GM12891 (cell line): ENCODE measurements around the gene MTMR8.

ENCODE experiments used
- PAX5 ChIP-seq: IDR thresholded peaks from 2 replicates; pipeline ENCODE4 v1.6.1; 2011; ENCODE audit warnings: low read length, moderate library complexity, mild to moderate bottlenecking; ENCODE audit not compliant: insufficient read depth, severe bottlenecking
- POLR2A ChIP-seq: IDR thresholded peaks from 2 replicates; pipeline ENCODE4 v1.6.1; 2011; ENCODE audit warnings: low read depth, low read length, control low read depth
- POLR2AphosphoS5 ChIP-seq: IDR thresholded peaks from 2 replicates; pipeline ENCODE4 v1.6.1; 2011; ENCODE audit warnings: low read depth, low read length, control low read depth
- TAF1 ChIP-seq: IDR thresholded peaks from 2 replicates; pipeline ENCODE4 v1.6.1; 2011; ENCODE audit warnings: low read depth, low read length, control low read depth

DNA sequence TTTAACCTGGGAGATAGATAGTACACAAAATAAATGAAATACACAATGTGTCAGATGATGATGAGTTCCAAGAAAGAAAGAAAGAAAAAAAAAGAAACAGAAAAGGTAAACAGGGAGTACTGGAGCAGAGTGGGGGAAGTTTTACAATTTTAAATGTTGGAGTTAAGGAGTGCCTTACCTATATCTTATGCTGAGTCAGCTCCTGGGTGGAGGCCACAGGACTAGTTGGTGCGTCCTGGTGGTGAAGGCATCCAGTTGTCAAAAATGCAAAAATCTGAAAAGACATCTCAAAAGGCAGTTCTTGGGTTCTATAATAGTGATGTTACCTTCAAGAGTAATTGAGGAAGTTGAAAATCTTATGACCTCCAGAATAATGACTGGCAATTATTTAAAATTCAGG lies 42.4 kb upstream of the MTMR8 start:
- TF ChIP-seq POLR2A (no peak), TAF1 (no peak), PAX5 (no peak), POLR2AphosphoS5 (no peak)
